GM04503 (cell line): ENCODE results near the gene SPDYE18.
"Not testable (repeated sequence)": the region's sequence is repeated elsewhere in the genome, so short reads cannot be mapped to it uniquely, and the experiment has no call there.

ENCODE experiments used
- DNase-seq: peaks from one replicate; pipeline ENCODE4 v3.0.0-alpha.2; 2012; ENCODE audit warnings: low read depth

The SPDYE18 gene

GRCh38 chr7:77006127-77007110 is 55.9 kb downstream of the SPDYE18 start:
- DNase-seq = not testable (repeated sequence)

DNA sequence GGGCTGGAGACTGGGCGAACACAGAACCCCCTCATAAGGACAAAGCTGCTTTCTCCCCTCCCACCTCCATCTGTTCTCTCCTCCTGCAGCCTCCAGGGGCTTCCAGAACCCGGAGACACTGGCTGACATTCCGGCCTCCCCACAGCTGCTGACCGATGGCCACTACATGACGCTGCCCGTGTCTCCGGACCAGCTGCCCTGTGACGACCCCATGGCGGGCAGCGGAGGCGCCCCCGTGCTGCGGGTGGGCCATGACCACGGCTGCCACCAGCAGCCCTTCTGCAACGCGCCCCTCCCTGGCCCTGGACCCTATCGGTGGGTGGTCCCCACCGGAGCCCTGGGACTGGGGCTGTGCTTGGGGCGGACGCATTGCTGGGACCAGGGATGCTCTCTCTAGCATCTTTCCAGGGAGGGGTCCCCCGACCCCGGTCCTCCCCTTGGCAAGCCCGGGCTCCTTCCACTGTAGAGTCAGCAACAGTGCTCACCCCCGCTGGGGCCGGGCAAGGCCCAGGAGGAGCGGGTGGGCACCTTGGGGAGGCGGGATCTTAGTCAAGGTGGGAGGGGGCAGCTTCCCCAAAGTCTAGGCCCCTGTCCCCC is 56.8 kb downstream of the SPDYE18 start:
- not testable (repeated sequence) for DNase-seq

GRCh38 chr7:77004151-77004550 is 58.2 kb downstream of the SPDYE18 start:
- DNase-seq = not testable (repeated sequence)

- not testable (repeated sequence) for DNase-seq
Observed at GRCh38 chr7:77003241-77003640, 59.1 kb downstream of the SPDYE18 start.

DNA sequence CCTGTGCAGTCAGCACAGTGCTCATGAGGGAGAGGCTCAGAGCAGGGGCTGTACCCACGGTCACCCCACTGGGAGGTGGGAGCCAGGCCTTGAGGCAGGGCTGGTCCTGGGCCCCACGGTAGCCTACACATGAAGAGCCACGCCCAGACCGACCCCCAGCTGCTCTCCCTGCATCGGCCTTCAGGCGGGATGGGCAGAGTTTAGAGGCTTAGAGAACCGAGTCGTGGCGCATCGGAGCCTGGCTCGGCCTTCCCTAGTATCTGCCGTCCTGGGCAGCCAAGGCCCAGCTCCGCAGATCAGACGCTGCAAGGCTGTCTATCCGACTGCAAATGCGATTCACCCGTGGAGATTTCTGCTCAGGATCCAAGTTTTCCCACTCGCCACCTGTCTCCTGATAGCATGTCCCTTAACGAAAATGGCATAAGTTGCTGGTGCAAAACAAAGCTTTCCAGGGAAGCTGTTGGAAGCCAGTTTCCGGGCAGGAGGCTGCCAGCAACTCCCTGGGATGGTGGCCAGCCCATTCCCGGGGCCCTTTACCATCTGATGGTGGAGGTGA is 59.6 kb downstream of the SPDYE18 start:
- not testable (repeated sequence) for DNase-seq

DNA sequence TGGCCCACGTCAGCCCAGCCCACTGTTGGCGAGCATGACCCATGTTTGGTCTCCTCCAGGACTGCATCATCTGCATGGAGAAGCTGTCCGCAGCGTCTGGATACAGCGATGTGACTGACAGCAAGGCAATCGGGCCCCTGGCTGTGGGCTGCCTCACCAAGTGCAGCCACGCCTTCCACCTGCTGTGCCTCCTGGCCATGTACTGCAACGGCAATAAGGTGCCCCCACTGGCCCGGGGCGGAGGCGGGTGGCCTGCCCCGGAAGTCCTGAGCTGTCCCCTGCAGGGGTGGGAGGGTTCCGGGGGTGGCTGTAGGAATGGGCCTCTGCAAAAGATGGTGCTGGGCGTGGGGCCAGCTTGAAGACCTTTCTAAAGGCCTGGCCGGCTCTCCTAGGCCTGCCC is 60.3 kb downstream of the SPDYE18 start:
- DNase-seq = not testable (repeated sequence)
